HUES64 (cell line): ENCODE measurements around the gene CYP2D6.

ENCODE experiments used
- H3K27ac ChIP-seq: 2 replicates; pipeline ENCODE4 v1.7.0; 2013; ENCODE audit warnings: low read depth, low read length, inconsistent platforms
- H3K27me3 ChIP-seq: 2 replicates; pipeline ENCODE4 v1.6.1; 2013; ENCODE audit warnings: mild to moderate bottlenecking, low read length; ENCODE audit not compliant: insufficient read depth
- H3K36me3 ChIP-seq: 2 replicates; pipeline ENCODE4 v1.6.1; 2013; ENCODE audit warnings: mild to moderate bottlenecking, low read length; ENCODE audit not compliant: insufficient read depth
- H3K4me1 ChIP-seq: 2 replicates; pipeline ENCODE4 v1.6.1; 2013; ENCODE audit warnings: mild to moderate bottlenecking, low read length, moderate library complexity; ENCODE audit not compliant: insufficient read depth
- H3K4me3 ChIP-seq: 2 replicates; pipeline ENCODE4 v1.5.1; 2013; ENCODE audit warnings: mild to moderate bottlenecking, low read length, moderate library complexity
- H3K9ac ChIP-seq: 2 replicates; pipeline ENCODE4 v1.6.1; 2013; ENCODE audit warnings: mild to moderate bottlenecking, low read depth, low read length
- H3K9me3 ChIP-seq: 2 replicates; pipeline ENCODE4 v1.6.1; 2013; ENCODE audit warnings: low read depth, low read length; ENCODE audit not compliant: insufficient read depth
- WGBS: fragments of 150-250, 120-280 bp; methylation state at CpG from one replicate; pipeline ENCODE4 v1.1.7; 2013; ENCODE audit warnings: missing lambda C conversion rate; 5-methylcytosine and 5-hydroxymethylcytosine counted together

The CYP2D6 gene

GRCh38 chr22:42077486-42078125 is 53.0 kb downstream of the CYP2D6 start:
- H3K4me3 ChIP-seq: no peak overlapping the region
- no peak overlapping the region for H3K27ac ChIP-seq
- no peaks in the 10 kb centered on the region for H3K9me3 ChIP-seq
- peaks cover 20% of the 10 kb centered on the region for H3K4me1 ChIP-seq
- H3K36me3 ChIP-seq: peaks cover 12% of the 10 kb centered on the region
- no peak overlapping the region for H3K9ac ChIP-seq
- H3K27me3 ChIP-seq: peaks cover 14% of the 10 kb centered on the region
- 93% methylated on average over 21 of the region's 21 CpGs for WGBS

GRCh38 chr22:42076764-42077485 is 53.7 kb downstream of the CYP2D6 start:
- H3K4me1 ChIP-seq: peaks cover 20% of the 10 kb centered on the region
- H3K36me3 ChIP-seq: peaks cover 8% of the 10 kb centered on the region
- no peak overlapping the region for H3K9ac ChIP-seq
- H3K27ac ChIP-seq: no peak overlapping the region
- WGBS: 94% methylated on average over 20 of the region's 20 CpGs
- H3K27me3 ChIP-seq: peaks cover 14% of the 10 kb centered on the region
- no peak overlapping the region for H3K4me3 ChIP-seq
- H3K9me3 ChIP-seq: no peaks in the 10 kb centered on the region
